ENCODE data around the gene ACTMAP. TPM values are rescaled to one million over a fixed set of nuclear protein-coding genes. Genes with fewer than 3 reads are reported as not detected.

Gene ACTMAP
- total RNA-seq, 2 donors from 2014 or later, result 3.0 to 4.2 TPM

- no peaks in the 10 kb centered on the region for H3K36me3 ChIP-seq (replicated peaks in 1 of 2; ENCODE audit: insufficient read depth in 1 of 2, low read depth in 2 of 2)
- DNase-seq (no peak), ATAC-seq (no peak)
- intact Hi-C loops (cut with DNase I), result no loop called here
- no peaks in the 10 kb centered on the region for H3K9me3 ChIP-seq
- 66 to 76% methylated on average over 7 of the region's 7 CpGs for WGBS, 2 donors
- no peak overlapping the region for H3K4me3 ChIP-seq
- H3K27me3 ChIP-seq, result no peaks in the 10 kb centered on the region
- peaks cover 20% of the 10 kb centered on the region for H3K4me1 ChIP-seq
- TF ChIP-seq CTCF (IDR thresholded peaks at IDR 0.05), result no peak
- TF ChIP-seq POLR2A (IDR thresholded peaks at IDR 0.05), result no peak
- H3K27ac ChIP-seq, result peak overlapping the region in 2 of 4 donors; percentile 36 to 56
These were observed 4.9 kb downstream of the ACTMAP start for GRCh38 chr19:40745402-40745780.

GRCh38 chr19:40744554-40745401, 5.5 kb downstream of the ACTMAP start:
- Histone ChIP-seq H3K4me3 (no peak overlapping the region), H3K36me3 (replicated peaks in 1 of 2; ENCODE audit: insufficient read depth in 1 of 2, low read depth in 2 of 2) (peaks cover 0 to 1% of the 10 kb centered on the region in 2 donors), H3K27me3 (no peaks in the 10 kb centered on the region), H3K27ac (peak overlapping the region in 2 of 4 donors; percentile 36 to 56), H3K4me1 (peaks cover 16% of the 10 kb centered on the region), H3K9me3 (no peaks in the 10 kb centered on the region)
- peak in 3 of 4 donors; percentile 22 to 42 (median 24) for DNase-seq
- 49 to 64% methylated on average over 3 to 17 of the region's 17 CpGs for WGBS, 2 donors
- intact Hi-C loops (cut with DNase I), result no loop called here
- no peak for ATAC-seq
- TF ChIP-seq CTCF (IDR thresholded peaks at IDR 0.05) (peak in 3 of 7 experiments; percentile 9 to 28 (median 11)), POLR2A (IDR thresholded peaks at IDR 0.05) (no peak)

GRCh38 chr19:40743926-40744325, 6.4 kb downstream of the ACTMAP start:
- intact Hi-C loops (cut with DNase I), result no loop called here
- Histone ChIP-seq H3K27ac (no peak overlapping the region), H3K4me3 (no peak overlapping the region)

GRCh38 chr19:40742886-40743285, 7.4 kb downstream of the ACTMAP start:
- TF ChIP-seq CTCF (IDR thresholded peaks at IDR 0.05) (peak in 1 of 7 experiments; percentile 9), POLR2A (IDR thresholded peaks at IDR 0.05) (no peak)
- intact Hi-C loops (cut with DNase I), result no loop called here
- DNase-seq (no peak), ATAC-seq (no peak)
- Histone ChIP-seq H3K9me3 (no peaks in the 10 kb centered on the region), H3K27ac (no peak overlapping the region), H3K4me1 (peaks cover 5% of the 10 kb centered on the region), H3K36me3 (replicated peaks in 1 of 2; ENCODE audit: insufficient read depth in 1 of 2, low read depth in 2 of 2) (peaks cover 0 to 5% of the 10 kb centered on the region in 2 donors), H3K4me3 (no peak overlapping the region), H3K27me3 (no peaks in the 10 kb centered on the region)
- 87 to 91% methylated on average over 12 of the region's 12 CpGs for WGBS, 2 donors

More at GRCh38 chr19:40743926-40744325, 6.4 kb downstream of the ACTMAP start:
- H3K9me3 ChIP-seq, result no peaks in the 10 kb centered on the region
- no peak for DNase-seq
- no peaks in the 10 kb centered on the region for H3K27me3 ChIP-seq
- WGBS, 2 donors, result 80 to 85% methylated on average over 6 to 9 of the region's 10 CpGs
- peaks cover 0 to 5% of the 10 kb centered on the region in 2 donors for H3K36me3 ChIP-seq (replicated peaks in 1 of 2; ENCODE audit: insufficient read depth in 1 of 2, low read depth in 2 of 2)
- TF ChIP-seq POLR2A (IDR thresholded peaks at IDR 0.05), result no peak
- TF ChIP-seq CTCF (IDR thresholded peaks at IDR 0.05), result no peak
- no peak for ATAC-seq
- peaks cover 8% of the 10 kb centered on the region for H3K4me1 ChIP-seq

Data from body of pancreas (tissue), 4 donors.